H1 (cell line): ENCODE measurements around the gene TMEM108. TPM values are rescaled to one million over a fixed set of nuclear protein-coding genes. Genes with fewer than 3 reads are reported as not detected.

ENCODE experiments used
- EGR1 ChIP-seq: IDR thresholded peaks from 2 replicates; pipeline ENCODE4 v1.6.1; 2011; ENCODE audit warnings: low read depth, low read length, borderline replicate concordance
- FOSL1 ChIP-seq: IDR thresholded peaks from 2 replicates; pipeline ENCODE4 v1.6.1; 2011; ENCODE audit warnings: mild to moderate bottlenecking, low read depth, low read length, moderate library complexity; ENCODE audit not compliant: insufficient read depth
- RBBP5 ChIP-seq: IDR thresholded peaks from 2 replicates; pipeline ENCODE4 v1.7.1; 2012; ENCODE audit warnings: low read depth, mild to moderate bottlenecking, inconsistent platforms, low read length, moderate library complexity, borderline replicate concordance
- RFX5 ChIP-seq: IDR thresholded peaks from 2 replicates; pipeline ENCODE4 v1.6.1; 2011; ENCODE audit warnings: low read depth, low read length, improper control_type of control experiment, borderline replicate concordance
- SAP30 ChIP-seq: fragments of 300-600 bp; sonication (generic); IDR thresholded peaks from 2 replicates; pipeline ENCODE4 v1.7.1; 2012; ENCODE audit warnings: low read length, moderate library complexity, mild to moderate bottlenecking, inconsistent platforms; ENCODE audit not compliant: insufficient read depth, insufficient replicate concordance
- SIN3A ChIP-seq, 2 experiments: IDR thresholded peaks in 1 of 2; conservative IDR thresholded peaks in 1 of 2; 2 replicates each; pipeline ENCODE4 v1.6.1; 2011 to 2012; ENCODE audit warnings: low read length in 2 of 2, improper control_type of control experiment in 1 of 2, low read depth in 1 of 2, mild to moderate bottlenecking in 1 of 2
- SUZ12 ChIP-seq: fragments of 200-600 bp; sonication (generic); IDR thresholded peaks from 2 replicates; pipeline ENCODE4 v1.6.1; 2012; ENCODE audit warnings: mild to moderate bottlenecking, inconsistent platforms, low read length, moderate library complexity, mixed read lengths
- polyA plus RNA-seq, 7 experiments: library from polyadenylated mRNA; depleted of rRNA in 3 of 7; stranded (reverse) in 5 of 7; unstranded in 2 of 7; fragments of >200 nt in 5 of 7; fragments of 200-250 nt in 2 of 7; gene quantifications; 1 replicate in 5 of 7; 2 replicates in 1 of 7; 4 replicates in 1 of 7; pipeline versions ENCODE4 v1.2.1 to v1.2.3, GENCODE V29; 2011 to 2013; ENCODE audit warnings: missing spikeins in 2 of 7, mixed read lengths in 2 of 7
- total RNA-seq: library from RNA; stranded (reverse); fragmentation: NEBNext Ultra II Directional; extraction: Animal tissue kit (Norgen Biotek cat#: 25700); gene quantifications from 2 replicates; pipeline ENCODE4 v1.2.1, GENCODE V29; 2021
- TF ChIP-seq, protein P1 (sequence below): IDR thresholded peaks from 2 replicates; pipeline ENCODE4 v1.6.1; 2011; ENCODE audit warnings: low read length, improper control_type of control experiment

Gene TMEM108
- total and polyA plus RNA-seq, 2 of the 8 experiments (the other 6 are each of a cell fraction or from before 2014, with no cell fraction given), result 14.3 to 16.2 TPM

DNA sequence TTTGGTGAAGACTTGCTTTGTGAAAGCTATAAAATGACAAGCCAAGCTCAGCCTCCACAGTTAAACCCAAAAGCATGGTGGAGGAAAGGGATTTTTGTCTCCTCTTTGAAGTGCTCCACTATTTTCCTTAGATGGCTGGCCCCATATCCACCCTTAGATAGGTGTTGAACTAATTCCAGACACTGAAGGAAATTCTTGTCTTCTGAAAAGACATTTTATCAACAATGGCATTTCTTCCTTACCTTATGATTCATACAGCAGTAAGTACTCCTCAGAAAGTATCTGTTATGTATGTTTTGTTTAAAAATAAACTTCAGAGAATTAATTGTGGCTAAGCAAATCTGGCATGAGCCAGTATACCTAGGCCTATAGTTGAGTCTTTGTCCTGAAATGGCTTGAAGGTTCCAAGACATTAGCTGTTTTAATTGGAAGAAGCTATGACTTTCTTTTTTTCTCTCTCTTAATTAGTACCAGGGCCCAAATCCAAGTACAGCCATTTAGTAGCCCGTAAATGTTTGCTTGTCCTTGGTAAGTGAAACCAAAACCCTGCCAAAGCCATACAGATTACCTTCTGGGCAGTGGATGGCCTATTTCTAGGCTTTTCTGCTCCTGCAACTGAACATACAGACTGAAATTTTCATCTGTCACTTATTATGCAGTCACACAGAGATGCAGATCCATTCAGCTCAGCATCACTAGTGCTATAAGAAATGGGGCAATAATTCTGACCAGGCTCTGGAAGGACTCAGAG is 356.5 kb downstream of the TMEM108 start (continued):
- TF ChIP-seq, protein P1, sequence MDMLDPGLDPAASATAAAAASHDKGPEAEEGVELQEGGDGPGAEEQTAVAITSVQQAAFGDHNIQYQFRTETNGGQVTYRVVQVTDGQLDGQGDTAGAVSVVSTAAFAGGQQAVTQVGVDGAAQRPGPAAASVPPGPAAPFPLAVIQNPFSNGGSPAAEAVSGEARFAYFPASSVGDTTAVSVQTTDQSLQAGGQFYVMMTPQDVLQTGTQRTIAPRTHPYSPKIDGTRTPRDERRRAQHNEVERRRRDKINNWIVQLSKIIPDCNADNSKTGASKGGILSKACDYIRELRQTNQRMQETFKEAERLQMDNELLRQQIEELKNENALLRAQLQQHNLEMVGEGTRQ, result no peak
- no peak for TF ChIP-seq RBBP5
- TF ChIP-seq EGR1, result no peak
- no peak for TF ChIP-seq SAP30
- no peak for TF ChIP-seq RFX5
- TF ChIP-seq FOSL1, result no peak
- TF ChIP-seq SUZ12, result no peak
- TF ChIP-seq SIN3A (conservative IDR thresholded peaks at IDR 0.05 in 1 of 2, IDR thresholded peaks at IDR 0.05 in 1 of 2; ENCODE audit: low read depth in 1 of 2, low read length in 2 of 2), result no peak
